ENCODE measurements around the gene ABI1. TPM values are rescaled to one million over a fixed set of nuclear protein-coding genes. Genes with fewer than 3 reads are reported as not detected.
A peak's percentile ranks its signal among the peaks of the same experiment; 100 is the strongest.

Gene ABI1
- total and polyA plus RNA-seq, 2 of the 13 experiments (the other 11 are each of a cell fraction or from before 2014, with no cell fraction given): 20.9 to 22.9 TPM

GRCh38 chr10:26860443-26861204, at the start of gene ABI1 (continued):
- TF ChIP-seq, protein P1, sequence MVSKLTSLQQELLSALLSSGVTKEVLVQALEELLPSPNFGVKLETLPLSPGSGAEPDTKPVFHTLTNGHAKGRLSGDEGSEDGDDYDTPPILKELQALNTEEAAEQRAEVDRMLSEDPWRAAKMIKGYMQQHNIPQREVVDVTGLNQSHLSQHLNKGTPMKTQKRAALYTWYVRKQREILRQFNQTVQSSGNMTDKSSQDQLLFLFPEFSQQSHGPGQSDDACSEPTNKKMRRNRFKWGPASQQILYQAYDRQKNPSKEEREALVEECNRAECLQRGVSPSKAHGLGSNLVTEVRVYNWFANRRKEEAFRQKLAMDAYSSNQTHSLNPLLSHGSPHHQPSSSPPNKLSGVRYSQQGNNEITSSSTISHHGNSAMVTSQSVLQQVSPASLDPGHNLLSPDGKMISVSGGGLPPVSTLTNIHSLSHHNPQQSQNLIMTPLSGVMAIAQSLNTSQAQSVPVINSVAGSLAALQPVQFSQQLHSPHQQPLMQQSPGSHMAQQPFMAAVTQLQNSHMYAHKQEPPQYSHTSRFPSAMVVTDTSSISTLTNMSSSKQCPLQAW (CRISPR knock-in tag; IDR thresholded peaks at IDR 0.05): peak; percentile 81
- TF ChIP-seq, protein P2, sequence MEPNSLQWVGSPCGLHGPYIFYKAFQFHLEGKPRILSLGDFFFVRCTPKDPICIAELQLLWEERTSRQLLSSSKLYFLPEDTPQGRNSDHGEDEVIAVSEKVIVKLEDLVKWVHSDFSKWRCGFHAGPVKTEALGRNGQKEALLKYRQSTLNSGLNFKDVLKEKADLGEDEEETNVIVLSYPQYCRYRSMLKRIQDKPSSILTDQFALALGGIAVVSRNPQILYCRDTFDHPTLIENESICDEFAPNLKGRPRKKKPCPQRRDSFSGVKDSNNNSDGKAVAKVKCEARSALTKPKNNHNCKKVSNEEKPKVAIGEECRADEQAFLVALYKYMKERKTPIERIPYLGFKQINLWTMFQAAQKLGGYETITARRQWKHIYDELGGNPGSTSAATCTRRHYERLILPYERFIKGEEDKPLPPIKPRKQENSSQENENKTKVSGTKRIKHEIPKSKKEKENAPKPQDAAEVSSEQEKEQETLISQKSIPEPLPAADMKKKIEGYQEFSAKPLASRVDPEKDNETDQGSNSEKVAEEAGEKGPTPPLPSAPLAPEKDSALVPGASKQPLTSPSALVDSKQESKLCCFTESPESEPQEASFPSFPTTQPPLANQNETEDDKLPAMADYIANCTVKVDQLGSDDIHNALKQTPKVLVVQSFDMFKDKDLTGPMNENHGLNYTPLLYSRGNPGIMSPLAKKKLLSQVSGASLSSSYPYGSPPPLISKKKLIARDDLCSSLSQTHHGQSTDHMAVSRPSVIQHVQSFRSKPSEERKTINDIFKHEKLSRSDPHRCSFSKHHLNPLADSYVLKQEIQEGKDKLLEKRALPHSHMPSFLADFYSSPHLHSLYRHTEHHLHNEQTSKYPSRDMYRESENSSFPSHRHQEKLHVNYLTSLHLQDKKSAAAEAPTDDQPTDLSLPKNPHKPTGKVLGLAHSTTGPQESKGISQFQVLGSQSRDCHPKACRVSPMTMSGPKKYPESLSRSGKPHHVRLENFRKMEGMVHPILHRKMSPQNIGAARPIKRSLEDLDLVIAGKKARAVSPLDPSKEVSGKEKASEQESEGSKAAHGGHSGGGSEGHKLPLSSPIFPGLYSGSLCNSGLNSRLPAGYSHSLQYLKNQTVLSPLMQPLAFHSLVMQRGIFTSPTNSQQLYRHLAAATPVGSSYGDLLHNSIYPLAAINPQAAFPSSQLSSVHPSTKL (CRISPR knock-in tag; IDR thresholded peaks at IDR 0.05): peak; percentile 24; the same call in 1 of the 2 replicates
- TF ChIP-seq SUZ12 (IDR thresholded peaks at IDR 0.05; ENCODE audit: low read depth, low read length): peak; percentile 48
- TF ChIP-seq ZFP36 (IDR thresholded peaks at IDR 0.05; ENCODE audit: borderline replicate concordance, low read depth, low read length, partially characterized antibody): no peak
- peak; percentile 34; the same call in 1 of the 2 replicates for TF ChIP-seq NRL (CRISPR knock-in tag; IDR thresholded peaks at IDR 0.05; ENCODE audit: borderline replicate concordance)
- TF ChIP-seq CHCHD3 (CRISPR knock-in tag; IDR thresholded peaks at IDR 0.05): no peak
- no peak for TF ChIP-seq FUBP1 (CRISPR knock-in tag; IDR thresholded peaks at IDR 0.05; ENCODE audit: borderline replicate concordance)
- TF ChIP-seq HDAC1 (CRISPR knock-in tag; IDR thresholded peaks at IDR 0.05): no peak; the same call in 1 of the 2 replicates
- no peak for TF ChIP-seq ZFP90 (CRISPR knock-in tag; IDR thresholded peaks at IDR 0.05; ENCODE audit: borderline replicate concordance)
- TF ChIP-seq KLF6 (CRISPR knock-in tag; IDR thresholded peaks at IDR 0.05): peak; percentile 53; the same call in 1 of the 2 replicates
- TF ChIP-seq ZNF275 (CRISPR knock-in tag; IDR thresholded peaks at IDR 0.05; ENCODE audit: borderline replicate concordance): no peak
- TF ChIP-seq MTA1 (CRISPR knock-in tag; IDR thresholded peaks at IDR 0.05; ENCODE audit: borderline replicate concordance): no peak; the same call in 1 of the 2 replicates
- no peak for TF ChIP-seq ZSCAN22 (CRISPR knock-in tag; IDR thresholded peaks at IDR 0.05)
- no peak for TF ChIP-seq ZNF496 (CRISPR knock-in tag; IDR thresholded peaks at IDR 0.05; ENCODE audit: insufficient replicate concordance)
- no peak for TF ChIP-seq ZNF615 (CRISPR knock-in tag; IDR thresholded peaks at IDR 0.05; ENCODE audit: borderline replicate concordance)
- TF ChIP-seq CREM (IDR thresholded peaks at IDR 0.05): peak; percentile 82
- no peak for TF ChIP-seq CREM (CRISPR knock-in tag; IDR thresholded peaks at IDR 0.05)
- TF ChIP-seq ZNF549 (CRISPR knock-in tag; IDR thresholded peaks at IDR 0.05): no peak
- TF ChIP-seq JARID2 (CRISPR knock-in tag; IDR thresholded peaks at IDR 0.05; ENCODE audit: insufficient replicate concordance): no peak
- peak; percentile 39; the same call in 1 of the 2 replicates for TF ChIP-seq KDM5A (IDR thresholded peaks at IDR 0.05; ENCODE audit: borderline replicate concordance, low read length)
- TF ChIP-seq NCOA5 (CRISPR knock-in tag; IDR thresholded peaks at IDR 0.05): no peak
